Measurements from ENCODE around the gene KRT31.
"Not testable (repeated sequence)": the region's sequence is repeated elsewhere in the genome, so short reads cannot be mapped to it uniquely, and the experiment has no call there.

KRT31 gene

GRCh38 chr17:41429667-41430066 is 32.3 kb upstream of the KRT31 start:
- no peak for DNase-seq (ENCODE audit: low read depth)
- no peak overlapping the region for H3K4me3 ChIP-seq (ENCODE audit: low read depth, low read length)
- TF ChIP-seq MAX (IDR thresholded peaks at IDR 0.05; ENCODE audit: low read depth, low read length) (no peak), MYC (IDR thresholded peaks at IDR 0.05; ENCODE audit: low read depth, low read length) (no peak), CTCF (IDR thresholded peaks at IDR 0.05; ENCODE audit: low read depth, low read length) (no peak), POLR2A (IDR thresholded peaks at IDR 0.05; ENCODE audit: extremely low read depth, insufficient read length) (no peak)

GRCh38 chr17:41428591-41429291 is 31.3 kb upstream of the KRT31 start:
- TF ChIP-seq POLR2A (IDR thresholded peaks at IDR 0.05; ENCODE audit: extremely low read depth, insufficient read length), result no peak
- TF ChIP-seq CTCF (IDR thresholded peaks at IDR 0.05; ENCODE audit: low read depth, low read length), result no peak
- TF ChIP-seq MAX (IDR thresholded peaks at IDR 0.05; ENCODE audit: low read depth, low read length), result no peak
- no peak for TF ChIP-seq MYC (IDR thresholded peaks at IDR 0.05; ENCODE audit: low read depth, low read length)
- H3K4me3 ChIP-seq (ENCODE audit: low read depth, low read length), result no peak overlapping the region
- no peak for DNase-seq (ENCODE audit: low read depth)

- DNase-seq (ENCODE audit: low read depth), result no peak
- TF ChIP-seq CTCF (IDR thresholded peaks at IDR 0.05; ENCODE audit: low read depth, low read length) (no peak), MYC (IDR thresholded peaks at IDR 0.05; ENCODE audit: low read depth, low read length) (no peak), MAX (IDR thresholded peaks at IDR 0.05; ENCODE audit: low read depth, low read length) (no peak), POLR2A (IDR thresholded peaks at IDR 0.05; ENCODE audit: extremely low read depth, insufficient read length) (no peak)
- no peak within 1 kb of the TSS for H3K4me3 ChIP-seq (ENCODE audit: low read depth, low read length)
Measured at GRCh38 chr17:41424111-41424635, 26.8 kb upstream of the KRT31 start, which contains the start of gene KRT37. Gene KRT37, minus strand, starts transcription at chr17:41424585. Its CDS starts 62 bp downstream, at chr17:41424523.

- H3K4me3 ChIP-seq (ENCODE audit: low read depth, low read length); DNase-seq (ENCODE audit: low read depth): not testable (repeated sequence)
Measured at GRCh38 chr17:41422586-41422985, 25.2 kb upstream of the KRT31 start.

- no peak for DNase-seq (ENCODE audit: low read depth)
- TF ChIP-seq POLR2A (IDR thresholded peaks at IDR 0.05; ENCODE audit: extremely low read depth, insufficient read length), result no peak
- TF ChIP-seq CTCF (IDR thresholded peaks at IDR 0.05; ENCODE audit: low read depth, low read length), result no peak
- TF ChIP-seq MYC (IDR thresholded peaks at IDR 0.05; ENCODE audit: low read depth, low read length), result no peak
- no peak for TF ChIP-seq MAX (IDR thresholded peaks at IDR 0.05; ENCODE audit: low read depth, low read length)
- no peak overlapping the region for H3K4me3 ChIP-seq (ENCODE audit: low read depth, low read length)
Measured at GRCh38 chr17:41421617-41422016, 24.2 kb upstream of the KRT31 start.

GRCh38 chr17:41421116-41421515 is 23.7 kb upstream of the KRT31 start:
- H3K4me3 ChIP-seq (ENCODE audit: low read depth, low read length), result no peak overlapping the region
- DNase-seq (ENCODE audit: low read depth), result no peak
- TF ChIP-seq CTCF (IDR thresholded peaks at IDR 0.05; ENCODE audit: low read depth, low read length), result no peak
- no peak for TF ChIP-seq POLR2A (IDR thresholded peaks at IDR 0.05; ENCODE audit: extremely low read depth, insufficient read length)
- no peak for TF ChIP-seq MAX (IDR thresholded peaks at IDR 0.05; ENCODE audit: low read depth, low read length)
